Choroid plexus epithelial cell (primary cell): ENCODE results near the gene VPREB3.
A peak's percentile ranks its signal among the peaks of the same experiment; 100 is the strongest.

Experiments
- DNase-seq: peaks from one replicate; pipeline ENCODE4 v3.0.0-alpha.2; 2010; ENCODE audit warnings: low read depth
- H3K4me3 ChIP-seq: 2 replicates; pipeline ENCODE4 v1.5.1; 2011; ENCODE audit warnings: low read depth, mild to moderate bottlenecking, control low read depth, low read length, moderate library complexity
- TF ChIP-seq, protein P1 (sequence below): conservative IDR thresholded peaks from 2 replicates; pipeline ENCODE4 v1.5.1; 2011; ENCODE audit warnings: low read depth, mild to moderate bottlenecking, control low read depth, inconsistent platforms, low read length, moderate library complexity

Gene VPREB3

DNA sequence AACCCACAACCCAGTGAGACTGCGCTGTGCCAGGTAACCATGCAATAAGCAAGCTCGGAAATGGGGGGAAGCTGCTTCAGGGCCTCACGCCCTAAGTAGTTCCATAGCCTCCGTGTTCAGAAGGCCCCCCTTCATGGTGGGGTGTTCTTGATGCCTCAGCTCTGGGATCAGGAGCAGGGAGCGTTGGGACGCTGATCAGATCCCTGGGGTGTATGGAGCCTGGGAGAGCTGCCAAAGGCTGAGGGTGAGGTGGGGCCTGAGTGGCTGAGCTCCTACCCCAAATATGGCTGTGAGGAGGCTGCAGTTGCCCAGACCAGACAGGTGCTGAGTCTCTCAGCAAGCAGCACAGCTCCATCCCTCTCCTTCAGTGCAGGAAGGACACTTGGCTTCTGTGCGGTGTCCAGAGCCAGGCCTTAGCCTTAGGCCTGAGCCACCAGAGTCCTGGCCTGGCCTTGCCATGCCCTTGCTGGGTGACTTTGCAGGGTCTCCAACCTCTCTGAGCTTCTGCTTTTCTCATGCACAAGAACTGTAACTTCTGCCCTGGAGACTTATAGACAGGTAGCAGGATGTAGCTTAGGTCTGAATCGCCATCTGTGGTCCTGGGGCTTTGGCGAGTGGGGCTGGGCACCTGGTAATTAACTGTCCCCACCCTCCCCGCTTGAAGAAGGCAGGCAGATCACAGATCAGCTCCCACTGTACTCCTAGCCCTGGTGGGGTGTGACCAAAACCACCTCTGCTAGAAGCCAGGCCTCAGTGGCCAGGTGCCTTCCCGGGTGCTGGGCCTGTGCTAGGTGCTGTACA lies 23.8 kb upstream of the VPREB3 start:
- no peak overlapping the region for H3K4me3 ChIP-seq
- no peak for DNase-seq
- TF ChIP-seq, protein P1, sequence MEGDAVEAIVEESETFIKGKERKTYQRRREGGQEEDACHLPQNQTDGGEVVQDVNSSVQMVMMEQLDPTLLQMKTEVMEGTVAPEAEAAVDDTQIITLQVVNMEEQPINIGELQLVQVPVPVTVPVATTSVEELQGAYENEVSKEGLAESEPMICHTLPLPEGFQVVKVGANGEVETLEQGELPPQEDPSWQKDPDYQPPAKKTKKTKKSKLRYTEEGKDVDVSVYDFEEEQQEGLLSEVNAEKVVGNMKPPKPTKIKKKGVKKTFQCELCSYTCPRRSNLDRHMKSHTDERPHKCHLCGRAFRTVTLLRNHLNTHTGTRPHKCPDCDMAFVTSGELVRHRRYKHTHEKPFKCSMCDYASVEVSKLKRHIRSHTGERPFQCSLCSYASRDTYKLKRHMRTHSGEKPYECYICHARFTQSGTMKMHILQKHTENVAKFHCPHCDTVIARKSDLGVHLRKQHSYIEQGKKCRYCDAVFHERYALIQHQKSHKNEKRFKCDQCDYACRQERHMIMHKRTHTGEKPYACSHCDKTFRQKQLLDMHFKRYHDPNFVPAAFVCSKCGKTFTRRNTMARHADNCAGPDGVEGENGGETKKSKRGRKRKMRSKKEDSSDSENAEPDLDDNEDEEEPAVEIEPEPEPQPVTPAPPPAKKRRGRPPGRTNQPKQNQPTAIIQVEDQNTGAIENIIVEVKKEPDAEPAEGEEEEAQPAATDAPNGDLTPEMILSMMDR = no peak

DNA sequence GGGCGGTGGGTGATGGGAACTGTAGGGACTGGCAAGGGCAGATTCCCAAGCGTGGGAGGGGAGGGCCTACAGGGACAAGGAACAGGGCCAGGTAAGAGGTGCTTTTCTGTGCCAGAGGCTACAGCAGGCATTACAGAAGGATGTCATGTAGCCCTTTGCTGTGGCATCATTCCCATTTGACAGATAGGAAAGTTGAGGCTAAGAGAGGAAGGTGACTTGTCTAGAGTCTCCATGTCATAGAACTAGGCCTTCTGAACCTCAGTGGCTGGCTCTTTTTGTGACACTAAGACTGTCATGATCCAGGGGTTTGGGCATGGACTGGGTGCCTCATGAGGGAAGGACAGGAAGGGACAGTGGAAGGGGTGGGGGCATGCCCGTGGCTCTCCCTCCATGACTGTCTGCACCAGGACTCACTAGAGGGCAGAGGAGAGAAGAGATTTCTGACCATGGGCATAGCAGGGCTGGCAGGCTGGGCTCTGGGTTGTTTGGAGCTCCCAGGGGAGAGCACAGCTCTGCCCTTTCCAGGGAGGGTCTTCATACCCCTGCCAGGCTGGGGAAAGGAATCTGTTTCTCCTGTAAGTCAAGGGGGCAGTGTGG lies 21.7 kb upstream of the VPREB3 start:
- no peak overlapping the region for H3K4me3 ChIP-seq
- no peak for DNase-seq
- TF ChIP-seq, protein P1 = no peak

DNA sequence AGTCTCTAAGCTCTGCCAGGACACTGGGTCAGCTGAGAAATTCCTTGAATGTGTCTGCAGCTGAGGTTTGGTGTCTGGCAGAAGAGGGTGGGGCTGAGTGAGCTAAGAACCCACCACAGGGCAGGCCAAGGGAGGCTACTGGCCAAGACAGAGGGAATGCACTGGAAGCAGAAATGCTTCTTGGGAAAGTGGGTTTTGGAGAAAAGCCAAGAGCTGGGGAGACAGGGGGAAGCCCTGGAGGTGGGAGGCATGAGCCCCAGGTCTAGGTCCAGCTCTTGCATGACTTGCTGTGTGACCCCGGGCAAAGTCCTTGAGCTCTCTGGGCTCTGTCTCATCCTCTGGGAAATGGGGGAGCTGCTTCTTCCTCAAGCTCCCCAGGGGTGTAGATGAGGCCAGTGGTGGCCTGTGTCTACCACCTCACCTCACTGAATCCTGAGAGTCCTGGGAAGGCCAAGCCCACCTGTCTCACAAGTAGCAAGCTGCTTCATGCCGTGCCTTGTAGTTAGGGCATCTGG lies 20.8 kb upstream of the VPREB3 start:
- H3K4me3 ChIP-seq = no peak overlapping the region
- peak; percentile 81 for DNase-seq
- TF ChIP-seq, protein P1 = no peak

DNA sequence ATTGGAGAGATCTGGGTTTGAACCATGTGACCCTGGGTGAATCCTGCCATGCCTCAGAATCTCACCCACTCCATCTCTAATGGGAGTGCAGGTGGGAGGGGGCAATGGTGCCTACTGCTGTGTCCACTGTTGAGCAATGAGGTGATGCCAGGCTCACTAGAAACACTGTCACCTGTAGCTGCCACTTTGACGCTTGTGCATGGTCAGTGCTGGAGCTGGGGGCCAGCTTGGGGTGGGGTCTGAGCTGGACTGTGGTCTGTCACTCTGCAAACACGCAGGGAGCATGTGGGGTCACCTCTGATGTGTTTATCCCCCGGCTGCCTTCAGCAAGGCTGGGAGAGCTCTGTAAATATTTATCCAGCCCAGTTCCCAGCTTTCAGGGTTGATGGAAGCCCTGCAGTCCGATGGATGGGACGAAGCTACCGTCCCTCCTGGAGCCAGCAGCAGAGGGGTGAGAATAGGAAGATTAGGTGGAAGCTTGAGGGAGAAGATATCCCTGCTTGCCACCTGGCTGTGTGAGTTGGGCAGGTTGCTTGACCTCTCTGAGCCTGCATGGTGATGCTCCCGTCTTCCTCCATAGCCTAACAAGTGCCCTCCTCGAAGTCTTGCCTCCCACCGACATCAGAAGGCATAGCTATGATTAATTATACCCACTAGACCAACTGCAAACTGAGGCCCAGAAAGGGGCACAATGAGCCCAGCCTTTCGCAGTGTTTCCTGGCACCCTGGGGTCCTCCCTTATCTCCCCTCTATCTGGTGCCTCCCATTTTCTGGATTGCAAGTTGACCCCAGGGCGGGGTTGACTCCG lies 20.1 kb upstream of the VPREB3 start:
- no peak for DNase-seq
- TF ChIP-seq, protein P1 = no peak
- no peak overlapping the region for H3K4me3 ChIP-seq

DNA sequence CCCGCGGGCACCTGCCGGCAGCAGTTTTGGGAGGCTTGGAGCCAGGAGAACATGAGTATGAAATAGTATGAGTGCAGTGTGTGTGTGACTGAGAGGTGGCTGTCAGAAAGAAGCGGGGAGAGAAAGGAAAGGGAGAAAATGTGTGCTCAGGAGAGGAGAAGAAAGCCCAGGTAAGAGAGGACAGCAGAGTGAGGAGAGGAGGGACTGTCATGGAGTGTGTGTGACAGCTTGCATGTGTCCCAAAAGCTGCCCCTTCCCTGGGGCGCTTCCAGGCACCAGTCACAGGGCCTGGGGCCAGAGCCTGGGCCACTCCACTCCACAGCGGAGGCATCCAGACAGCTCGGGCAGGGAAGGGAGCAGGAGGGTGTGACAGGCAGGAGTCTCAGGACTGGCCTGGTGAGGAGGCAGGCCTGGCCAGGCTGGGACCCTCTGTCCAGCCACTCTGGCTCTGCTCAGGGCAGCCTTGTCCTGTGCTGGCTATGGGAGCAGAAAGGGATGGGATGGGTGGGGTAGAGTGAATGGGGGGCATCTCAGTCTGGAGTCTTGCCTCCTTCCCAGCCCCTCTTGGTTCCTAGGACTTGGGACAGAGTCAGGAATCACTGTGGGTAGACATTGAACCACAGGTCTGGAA lies 19.4 kb upstream of the VPREB3 start:
- no peak for DNase-seq
- TF ChIP-seq, protein P1 = no peak
- peak overlapping the region; percentile 51 for H3K4me3 ChIP-seq

DNA sequence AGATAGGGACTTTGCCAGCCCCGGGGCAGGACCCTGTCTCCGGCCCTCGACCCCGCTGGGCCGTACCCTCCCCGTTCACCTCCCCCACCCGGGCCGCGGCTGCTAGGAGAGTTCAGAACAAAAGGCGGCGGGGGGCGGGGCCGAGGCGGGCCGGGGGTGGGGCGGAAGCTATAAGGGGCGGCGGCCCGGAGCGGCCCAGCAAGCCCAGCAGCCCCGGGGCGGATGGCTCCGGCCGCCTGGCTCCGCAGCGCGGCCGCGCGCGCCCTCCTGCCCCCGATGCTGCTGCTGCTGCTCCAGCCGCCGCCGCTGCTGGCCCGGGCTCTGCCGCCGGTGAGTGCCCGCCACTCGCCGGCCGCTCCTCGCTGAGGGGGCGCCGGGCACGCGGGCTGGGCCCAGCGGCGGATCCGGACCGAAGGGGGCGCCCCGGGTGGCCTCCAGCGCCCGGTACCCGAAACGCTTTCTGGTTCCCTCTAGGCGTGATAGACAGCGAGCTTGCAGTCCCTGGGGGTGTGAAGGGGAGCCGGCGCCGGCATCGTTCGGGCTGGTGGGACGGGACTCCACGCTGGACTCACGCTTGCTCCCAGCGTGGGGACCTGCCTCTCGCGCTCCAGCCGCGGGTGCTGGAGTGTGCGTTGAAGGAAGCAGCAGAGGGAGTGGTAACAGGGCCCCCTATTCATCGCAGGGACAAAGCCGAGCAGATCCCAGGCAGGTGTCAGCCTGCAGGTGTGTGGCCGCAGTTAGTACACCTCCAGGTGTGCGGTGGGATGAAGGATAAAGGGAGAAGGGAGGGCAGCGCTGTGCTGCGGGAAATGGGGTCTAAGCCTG lies 18.6 kb upstream of the VPREB3 start, which contains the start of gene MMP11:
Gene MMP11 (plus strand): TSS at position 201 of the 825 bp plus-strand sequence. CDS start 22 bp downstream, at position 223.
- H3K4me3 ChIP-seq = peak within 1 kb of the TSS; percentile 51
- TF ChIP-seq, protein P1 = peak; percentile 7
- no peak for DNase-seq
